GM12873 (cell line): Measurements from ENCODE around the gene MAEA.

Experiments
- TF ChIP-seq, protein P1 (sequence below): IDR thresholded peaks from 2 replicates; pipeline ENCODE4 v1.5.1; 2012; ENCODE audit warnings: low read depth, mild to moderate bottlenecking, moderate library complexity, low read length, control low read depth; ENCODE audit not compliant: insufficient read depth; ENCODE audit errors: missing control alignments

MAEA gene

DNA sequence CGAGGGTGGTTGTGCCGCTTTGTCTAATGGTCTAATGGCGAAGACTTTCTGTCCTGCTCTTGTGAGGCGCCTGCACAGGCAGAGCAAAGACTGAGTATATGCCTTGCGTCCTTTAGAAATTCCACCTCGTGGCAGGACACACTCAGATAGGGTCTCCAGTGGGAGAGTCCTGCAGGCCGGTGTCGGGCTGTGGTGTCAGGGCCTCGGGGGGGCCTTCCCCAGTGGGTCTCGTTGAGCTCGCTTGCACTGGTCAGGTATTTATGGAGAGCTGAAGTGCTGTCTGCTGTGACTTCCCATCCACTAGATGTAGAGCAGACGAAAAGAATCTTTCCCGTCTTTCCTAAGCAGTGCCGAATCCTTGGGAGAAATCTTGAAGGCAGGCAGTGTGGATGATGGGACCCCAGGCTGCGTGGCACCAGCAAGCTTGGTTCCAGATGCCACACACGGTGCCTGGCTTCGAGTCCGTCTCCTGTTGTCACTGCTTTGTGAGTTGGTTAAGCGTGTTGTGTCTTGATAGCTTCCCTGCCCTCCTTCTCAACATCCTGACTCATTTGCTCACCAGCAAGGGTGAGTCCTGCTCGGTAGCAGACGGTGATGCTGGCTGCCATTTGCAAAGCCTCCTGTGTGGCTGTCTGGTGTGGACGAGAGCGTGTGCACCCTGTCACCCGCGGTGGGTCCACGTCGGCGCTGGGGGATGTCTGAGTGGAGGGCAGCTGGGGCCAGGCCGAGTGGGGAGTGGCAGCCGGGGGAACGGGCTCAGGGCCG is 20.5 kb downstream of the MAEA start:
- TF ChIP-seq, protein P1, sequence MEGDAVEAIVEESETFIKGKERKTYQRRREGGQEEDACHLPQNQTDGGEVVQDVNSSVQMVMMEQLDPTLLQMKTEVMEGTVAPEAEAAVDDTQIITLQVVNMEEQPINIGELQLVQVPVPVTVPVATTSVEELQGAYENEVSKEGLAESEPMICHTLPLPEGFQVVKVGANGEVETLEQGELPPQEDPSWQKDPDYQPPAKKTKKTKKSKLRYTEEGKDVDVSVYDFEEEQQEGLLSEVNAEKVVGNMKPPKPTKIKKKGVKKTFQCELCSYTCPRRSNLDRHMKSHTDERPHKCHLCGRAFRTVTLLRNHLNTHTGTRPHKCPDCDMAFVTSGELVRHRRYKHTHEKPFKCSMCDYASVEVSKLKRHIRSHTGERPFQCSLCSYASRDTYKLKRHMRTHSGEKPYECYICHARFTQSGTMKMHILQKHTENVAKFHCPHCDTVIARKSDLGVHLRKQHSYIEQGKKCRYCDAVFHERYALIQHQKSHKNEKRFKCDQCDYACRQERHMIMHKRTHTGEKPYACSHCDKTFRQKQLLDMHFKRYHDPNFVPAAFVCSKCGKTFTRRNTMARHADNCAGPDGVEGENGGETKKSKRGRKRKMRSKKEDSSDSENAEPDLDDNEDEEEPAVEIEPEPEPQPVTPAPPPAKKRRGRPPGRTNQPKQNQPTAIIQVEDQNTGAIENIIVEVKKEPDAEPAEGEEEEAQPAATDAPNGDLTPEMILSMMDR = no peak

DNA sequence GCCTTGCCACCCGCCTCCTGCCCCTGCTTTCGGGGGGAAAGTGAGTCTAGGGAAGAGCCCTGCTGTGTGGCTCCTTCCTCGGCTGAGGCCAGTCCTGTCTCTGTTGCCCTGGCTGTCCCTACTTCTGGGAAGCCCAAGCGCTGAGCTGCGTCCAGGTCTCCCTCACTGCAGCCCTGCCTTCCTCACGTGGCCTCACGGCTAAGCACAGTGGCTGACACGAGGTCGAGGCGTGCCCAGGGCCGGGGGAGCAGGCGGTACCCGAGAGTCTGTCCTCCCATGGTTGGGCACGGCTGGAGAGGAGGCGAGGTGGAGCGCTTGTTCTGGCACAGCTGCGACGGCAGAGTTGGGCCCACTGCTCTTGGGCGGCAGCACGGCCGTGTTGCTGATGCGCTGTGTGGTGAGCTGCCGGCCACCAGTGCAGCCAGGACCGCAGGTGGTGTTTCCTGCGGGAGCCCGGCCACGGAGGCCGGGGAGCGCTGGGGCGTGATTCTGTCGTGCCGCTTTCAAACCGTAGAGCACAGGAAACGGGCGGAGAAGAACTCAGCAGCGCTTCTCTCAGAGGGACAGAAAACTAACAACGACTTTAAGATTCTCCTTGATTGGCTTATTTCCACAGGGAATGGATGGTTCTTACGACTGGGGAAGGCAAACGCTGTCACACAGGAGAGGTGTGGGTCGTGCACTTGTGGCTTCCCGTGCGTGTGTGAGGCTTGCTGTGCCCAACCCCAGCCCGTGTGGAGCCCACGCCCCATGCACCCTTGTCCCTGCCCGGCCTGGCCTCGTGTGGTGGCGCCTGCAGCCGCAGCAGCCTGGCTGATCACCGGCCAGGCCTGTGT is 21.3 kb downstream of the MAEA start:
- TF ChIP-seq, protein P1 = no peak

- TF ChIP-seq, protein P1 = no peak
Observed at GRCh38 chr4:1312821-1313640, 23.3 kb downstream of the MAEA start.

GRCh38 chr4:1315306-1315705 is 25.6 kb downstream of the MAEA start:
- TF ChIP-seq, protein P1 = no peak

GRCh38 chr4:1315836-1316536 is 26.3 kb downstream of the MAEA start:
- TF ChIP-seq, protein P1 = no peak

DNA sequence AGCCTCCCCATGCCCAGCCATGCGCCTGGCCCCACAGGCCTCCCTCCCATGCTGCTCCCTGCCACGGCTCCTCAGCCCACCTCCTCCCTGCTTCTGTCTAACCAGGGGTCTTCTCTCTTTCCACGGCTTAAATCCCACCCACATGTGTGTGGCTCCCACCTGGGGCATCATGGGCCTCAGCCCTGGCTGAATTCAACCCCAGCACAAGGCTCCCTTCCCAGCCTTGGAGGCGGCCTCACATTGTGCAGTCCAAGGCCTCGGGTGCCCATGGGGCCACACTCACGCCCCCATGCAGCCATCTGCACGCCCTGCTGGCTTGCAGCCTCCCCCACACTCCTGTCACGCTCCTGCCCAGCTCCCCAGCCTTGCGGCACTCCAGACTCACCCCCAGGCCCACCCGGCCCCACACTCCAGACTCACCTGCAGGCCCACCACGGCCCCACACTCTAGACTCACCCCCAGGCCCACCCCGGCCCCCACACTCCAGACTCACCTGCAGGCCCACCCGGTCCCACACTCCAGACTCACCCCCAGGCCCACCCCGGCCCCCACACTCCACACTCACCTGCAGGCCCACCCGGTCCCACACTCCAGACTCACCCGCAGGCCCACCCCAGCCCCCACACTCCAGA is 27.0 kb downstream of the MAEA start:
- TF ChIP-seq, protein P1 = no peak
